C4-2B (cell line): ENCODE results near the gene PLIN5.

Experiments used
- CTCF ChIP-seq: fragments of 450-650 bp; conservative IDR thresholded peaks from 2 replicates; pipeline ENCODE4 v1.5.1; 2017; ENCODE audit warnings: mild to moderate bottlenecking
- ZFX ChIP-seq: fragments of 450-650 bp; IDR thresholded peaks from 2 replicates; pipeline ENCODE4 v1.6.1; 2017

GRCh38 chr19:4541114-4541805 lies 6.2 kb upstream of the PLIN5 start:
- TF ChIP-seq CTCF (no peak), ZFX (no peak)
